Stimulated activated CD4-positive, alpha-beta T cell treated with anti-CD3 and anti-CD28 coated beads, Interleukin-1b, Interleukin-23, amount 100 ng/mL, for 1 hour (primary cell): ENCODE results near the gene HRC.
"Not testable (repeated sequence)": the region's sequence is repeated elsewhere in the genome, so short reads cannot be mapped to it uniquely, and the experiment has no call there.

Source experiments
- DNase-seq, 2 donors: peaks; one replicate each; pipeline ENCODE4 v3.0.0-alpha.2; 2020; ENCODE audit warnings: low read depth in 2 of 2

HRC gene

GRCh38 chr19:49160450-49161189 lies 5.4 kb upstream of the HRC start:
- no peak for DNase-seq

GRCh38 chr19:49157445-49158224 lies 2.4 kb upstream of the HRC start, which contains the start of gene TRPM4:
TSS of gene TRPM4 (plus strand) at chr19:49157792. CDS start at chr19:49157867, 75 bp downstream.
- peak in 1 of 2 donors; percentile 26 for DNase-seq

- DNase-seq, result no peak
Measured at GRCh38 chr19:49155820-49156346, 687 bp upstream of the HRC start.

- DNase-seq, result no peak
Measured at GRCh38 chr19:49154279-49154678, 917 bp downstream of the HRC start.

GRCh38 chr19:49153167-49153809 lies 1.9 kb downstream of the HRC start:
- DNase-seq, result no peak

- DNase-seq, result no peak
Measured at GRCh38 chr19:49152119-49152550, 3.1 kb downstream of the HRC start.

GRCh38 chr19:49151267-49152118 lies 3.7 kb downstream of the HRC start:
- DNase-seq, result peak in 1 of 2 donors; percentile 21

GRCh38 chr19:49150944-49151243 lies 4.3 kb downstream of the HRC start:
- DNase-seq, result no peak

- DNase-seq, result no peak
Measured at GRCh38 chr19:49150106-49150943, 4.9 kb downstream of the HRC start.

GRCh38 chr19:49149652-49150105 lies 5.5 kb downstream of the HRC start:
- no peak for DNase-seq

GRCh38 chr19:49148784-49149651 lies 6.2 kb downstream of the HRC start:
- DNase-seq, result peak; percentile 46 to 67

- DNase-seq, result no peak
Measured at GRCh38 chr19:49148044-49148682, 7.0 kb downstream of the HRC start.

- DNase-seq, result not testable (repeated sequence)
Measured at GRCh38 chr19:49146408-49146770, 8.8 kb downstream of the HRC start.

GRCh38 chr19:49145573-49146407 lies 9.4 kb downstream of the HRC start:
- DNase-seq, result peak; percentile 34 to 75

GRCh38 chr19:49142866-49143335 lies 12.3 kb downstream of the HRC start:
- DNase-seq, result peak in 1 of 2 donors; percentile 35

- DNase-seq, result no peak
Measured at GRCh38 chr19:49141352-49141751, 13.8 kb downstream of the HRC start.

GRCh38 chr19:49140951-49141350 lies 14.2 kb downstream of the HRC start:
- DNase-seq, result no peak

- no peak for DNase-seq
Measured at GRCh38 chr19:49136771-49137171, 18.4 kb downstream of the HRC start.
